ENCODE results near the gene MAMDC2. TPM values are rescaled to one million over a fixed set of nuclear protein-coding genes. Genes with fewer than 3 reads are reported as not detected.

Gene MAMDC2
- total RNA-seq, 1 experiment from 2014 or later = 1.2 TPM

- no peak for TF ChIP-seq REST (IDR thresholded peaks at IDR 0.05; ENCODE audit: low read depth)
- no peak for TF ChIP-seq TCF7L2 (IDR thresholded peaks at IDR 0.05; ENCODE audit: borderline replicate concordance, extremely low read depth, insufficient read depth, insufficient read length)
- no peak for TF ChIP-seq ZBTB33 (IDR thresholded peaks at IDR 0.05; ENCODE audit: extremely low read depth, insufficient replicate concordance, low read length)
- no peak for TF ChIP-seq JUND (IDR thresholded peaks at IDR 0.05)
- TF ChIP-seq ELF1 (IDR thresholded peaks at IDR 0.05; ENCODE audit: borderline replicate concordance, low read depth) = no peak
Measured at GRCh38 chr9:70261131-70261870, 217.7 kb downstream of the MAMDC2 start (continued).

GRCh38 chr9:70262366-70262765 is 218.7 kb downstream of the MAMDC2 start:
- BruUV-seq (replicated peaks) = no TSS peak
- H4K20me1 ChIP-seq (ENCODE audit: insufficient read depth) = peaks cover 17% of the 10 kb centered on the region; the same call in 1 of the 2 replicates
- H3K79me2 ChIP-seq (ENCODE audit: insufficient read depth, low read length) = peaks cover 86% of the 10 kb centered on the region
- ATAC-seq (no peak), DNase-seq (ENCODE audit: low read depth, low spot score) (no peak)
- intact Hi-C loops (cut with micrococcal nuclease) = no loop called here
- ChIA-PET POLR2A (no interaction called here), RAD21 (ENCODE audit: low non-redundant PET in 1 of 2, low total read pairs in 2 of 2, uncharacterized antibody in 2 of 2, unreplicated experiment in 2 of 2) (no interaction called here), CTCF (no interaction called here)
- H3K36me3 ChIP-seq (ENCODE audit: control insufficient read depth in 1 of 2, insufficient read depth in 2 of 2, low read length in 2 of 2) = peaks cover 41 to 44% of the 10 kb centered on the region in 2 experiments
- H3K9me2 ChIP-seq (ENCODE audit: insufficient read depth) = no peaks in the 10 kb centered on the region
- no peak overlapping the region for H3K27ac ChIP-seq (ENCODE audit: low read depth, low read length)
- no peak overlapping the region for H3K4me2 ChIP-seq (ENCODE audit: low read length)
- peaks cover 8 to 28% of the 10 kb centered on the region in 2 experiments for H3K4me1 ChIP-seq (ENCODE audit: control insufficient read depth in 1 of 2, insufficient read depth in 2 of 2, low read length in 2 of 2)
- no peaks in the 10 kb centered on the region for H3K9me3 ChIP-seq (ENCODE audit: control insufficient read depth in 1 of 2, insufficient read depth in 1 of 2, low read depth in 1 of 2, low read length in 2 of 2)
- no peak overlapping the region for H3K4me3 ChIP-seq (replicated peaks in 1 of 2; ENCODE audit: low read depth in 1 of 2, low read length in 2 of 2)
- H3K9ac ChIP-seq (ENCODE audit: low read length) = no peak overlapping the region
- no peak overlapping the region for H2AFZ ChIP-seq (ENCODE audit: low read depth, low read length, poor library complexity, severe bottlenecking)
- H3K27me3 ChIP-seq (ENCODE audit: insufficient read depth, low read length) = no peaks in the 10 kb centered on the region
- TF ChIP-seq YY1 (IDR thresholded peaks at IDR 0.05; ENCODE audit: extremely low read depth, insufficient replicate concordance, low read depth, low read length) = no peak
- TF ChIP-seq EGR1 (IDR thresholded peaks at IDR 0.05; ENCODE audit: low read depth) = no peak
- TF ChIP-seq POLR2AphosphoS5 (IDR thresholded peaks at IDR 0.05; ENCODE audit: low read depth, low read length) = no peak
- TF ChIP-seq RAD21 (IDR thresholded peaks at IDR 0.05; ENCODE audit: low read depth) = no peak
- TF ChIP-seq CEBPB (IDR thresholded peaks at IDR 0.05; ENCODE audit: low read depth) = no peak
- TF ChIP-seq FOSL1 (IDR thresholded peaks at IDR 0.05; ENCODE audit: low read depth) = no peak
- TF ChIP-seq ATF3 (IDR thresholded peaks at IDR 0.05) = no peak
- no peak for TF ChIP-seq SIN3A (IDR thresholded peaks at IDR 0.05; ENCODE audit: low read depth)
- no peak for TF ChIP-seq EZH2phosphoT487 (IDR thresholded peaks at IDR 0.05; ENCODE audit: borderline replicate concordance)
- TF ChIP-seq ZNF274 (IDR thresholded peaks at IDR 0.05; ENCODE audit: low read depth, low read length) = no peak
- no peak for TF ChIP-seq TCF7L2 (IDR thresholded peaks at IDR 0.05; ENCODE audit: borderline replicate concordance, extremely low read depth, insufficient read depth, insufficient read length)
- no peak for TF ChIP-seq ZBTB33 (IDR thresholded peaks at IDR 0.05; ENCODE audit: extremely low read depth, insufficient replicate concordance, low read length)
- TF ChIP-seq ZFX (IDR thresholded peaks at IDR 0.05) = no peak

Measured in HCT116 (cell line).